Measurements from ENCODE around the gene TUBA3C. TPM values are rescaled to one million over a fixed set of nuclear protein-coding genes. Genes with fewer than 3 reads are reported as not detected.

TUBA3C gene
- total RNA-seq, 1 donor, result not detected

Small RNAs within 50 kb of the gene (small RNA-seq; reads per million reads assigned to genes)
- gene AL139327.4, result not detected

Data from hematopoietic multipotent progenitor cell (in vitro differentiated cells).